PC-9 (cell line): ENCODE data around the gene ZNF358. TPM values are rescaled to one million over a fixed set of nuclear protein-coding genes. Genes with fewer than 3 reads are reported as not detected.

Source experiments
- BruUV-seq: library from RNA; stranded (reverse); fragments of 400-500 nt; replicated peaks from 2 replicates; lab custom pipeline; 2021; lab: Mats Ljungman, UMichigan
- CTCF ChIA-PET: fragments of 300-600 bp; sonication (Branson Sonifier 250); formaldehyde crosslinking; loops from one replicate; lab custom pipeline; 2022; ENCODE audit warnings: antibody characterized with exemption; lab: Charles Lee
- POLR2A ChIA-PET: fragments of 300-600 bp; sonication (Branson Sonifier 250); formaldehyde crosslinking; loops from one replicate; lab custom pipeline; 2022; ENCODE audit warnings: antibody characterized with exemption; ENCODE audit not compliant: unreplicated experiment; lab: Charles Lee
- DNase-seq, 2 experiments: peaks; one replicate each; pipeline versions ENCODE4 v3.0.0 to v3.0.0-alpha.2; 2015 to 2022; ENCODE audit warnings: mixed read lengths in 1 of 2
- H2AFZ ChIP-seq: fragments of 200-600 bp; sonication (generic); 2 replicates; pipeline ENCODE4 v1.8.1; 2017; ENCODE audit warnings: antibody characterized with exemption
- H3F3A ChIP-seq: fragments of 200-600 bp; sonication (generic); 2 replicates; pipeline ENCODE4 v1.8.1; 2017; ENCODE audit warnings: antibody characterized with exemption, mild to moderate bottlenecking, low read depth; ENCODE audit not compliant: insufficient read depth
- H3K27ac ChIP-seq: fragments of 200-600 bp; sonication (generic); 2 replicates; pipeline ENCODE4 v1.6.1; 2016; ENCODE audit warnings: mixed run types
- H3K27me3 ChIP-seq: fragments of 200-600 bp; sonication (generic); 2 replicates; pipeline ENCODE4 v1.6.1; 2016; ENCODE audit warnings: low read depth, mixed run types; ENCODE audit not compliant: insufficient read depth
- H3K36me3 ChIP-seq: fragments of 200-600 bp; sonication (generic); 2 replicates; pipeline ENCODE4 v1.6.1; 2016; ENCODE audit warnings: low read depth, mixed run types
- H3K4me1 ChIP-seq: fragments of 200-600 bp; sonication (generic); replicated peaks from 2 replicates; pipeline ENCODE4 v1.6.1; 2016; ENCODE audit warnings: mixed run types; ENCODE audit not compliant: insufficient read depth
- H3K4me2 ChIP-seq: fragments of 200-600 bp; sonication (generic); 2 replicates; pipeline ENCODE4 v1.6.1; 2017; ENCODE audit warnings: mixed run types
- H3K4me3 ChIP-seq: fragments of 200-600 bp; sonication (generic); 2 replicates; pipeline ENCODE4 v1.6.1; 2016; ENCODE audit warnings: mixed run types
- H3K79me2 ChIP-seq: fragments of 200-600 bp; sonication (generic); 2 replicates; pipeline ENCODE4 v1.6.1; 2017; ENCODE audit warnings: low read depth, mixed run types
- H3K9me2 ChIP-seq: fragments of 200-600 bp; sonication (generic); 2 replicates; pipeline ENCODE4 v1.8.1; 2017; ENCODE audit warnings: mild to moderate bottlenecking; ENCODE audit not compliant: insufficient read depth
- H3K9me3 ChIP-seq: fragments of 200-600 bp; sonication (generic); 2 replicates; pipeline ENCODE4 v1.8.1; 2016; ENCODE audit warnings: low read depth; ENCODE audit not compliant: insufficient read depth
- H4K20me1 ChIP-seq: fragments of 200-600 bp; sonication (generic); 2 replicates; pipeline ENCODE4 v1.8.1; 2017; ENCODE audit not compliant: insufficient read depth
- CTCF ChIP-seq: fragments of 200-600 bp; sonication (generic); conservative IDR thresholded peaks from 2 replicates; pipeline ENCODE4 v1.6.1; 2017; ENCODE audit warnings: mixed run types, antibody characterized with exemption, mild to moderate bottlenecking, moderate library complexity
- EZH2 ChIP-seq: fragments of 200-600 bp; sonication (generic); IDR thresholded peaks from 2 replicates; pipeline ENCODE4 v1.8.0; 2017; ENCODE audit warnings: antibody characterized with exemption, low read depth
- intact Hi-C: fragments of 100-400 bp; cut with micrococcal nuclease; formaldehyde crosslinking; loops from one replicate; pipeline ENCODE4 v1.10.0; 2022; ENCODE audit not compliant: unreplicated experiment
- total RNA-seq: library from RNA; stranded (reverse); gene quantifications from 2 replicates; pipeline ENCODE4 v1.2.3, GENCODE V29; 2021

ZNF358 gene
- total RNA-seq, 1 experiment from 2014 or later: 60.7 TPM

GRCh38 chr19:7483720-7484201, 32.1 kb upstream of the ZNF358 start:
- TF ChIP-seq EZH2 (no peak), CTCF (no peak)
- peak overlapping the region; percentile 70 for H3K4me2 ChIP-seq

GRCh38 chr19:7486923-7487322, 29.0 kb upstream of the ZNF358 start:
- no peaks in the 10 kb centered on the region for H4K20me1 ChIP-seq
- peaks cover 41% of the 10 kb centered on the region for H3K4me1 ChIP-seq
- ChIA-PET CTCF (interaction anchor here (0.6 kb wide), 1 partner anchor 37 kb away, joined by 3 read pairs; no protein-coding TSS in a partner anchor), POLR2A (no interaction called here)
- no peaks in the 10 kb centered on the region for H3K9me3 ChIP-seq
- H3K36me3 ChIP-seq: no peaks in the 10 kb centered on the region
- H3K27me3 ChIP-seq: no peaks in the 10 kb centered on the region
- H2AFZ ChIP-seq: no peak overlapping the region
- no peak overlapping the region for H3K4me2 ChIP-seq
- no peaks in the 10 kb centered on the region for H3K9me2 ChIP-seq
- intact Hi-C loops: no loop called here
- DNase-seq: no peak
- TF ChIP-seq CTCF: no peak
- TF ChIP-seq EZH2: no peak
- H3K27ac ChIP-seq: no peak overlapping the region
- peaks cover 35% of the 10 kb centered on the region; the same call in 1 of the 2 replicates for H3F3A ChIP-seq
- peaks cover 7% of the 10 kb centered on the region for H3K79me2 ChIP-seq
- H3K4me3 ChIP-seq: no peak overlapping the region
- BruUV-seq: no TSS peak

More at GRCh38 chr19:7483720-7484201, 32.1 kb upstream of the ZNF358 start:
- Histone ChIP-seq H3K27ac (peak overlapping the region; percentile 46; the same call in 1 of the 2 replicates), H3K9me2 (no peaks in the 10 kb centered on the region), H3K9me3 (no peaks in the 10 kb centered on the region), H3K79me2 (peaks cover 7% of the 10 kb centered on the region), H3K27me3 (no peaks in the 10 kb centered on the region), H3K4me3 (no peak overlapping the region), H2AFZ (no peak overlapping the region), H3F3A (peaks cover 40% of the 10 kb centered on the region; the same call in 1 of the 2 replicates), H4K20me1 (no peaks in the 10 kb centered on the region), H3K36me3 (no peaks in the 10 kb centered on the region), H3K4me1 (peaks cover 47% of the 10 kb centered on the region)
- DNase-seq: no peak
- CTCF ChIA-PET: interaction anchor here (0.7 kb wide), 1 partner anchor 102 kb away, joined by 3 read pairs; no protein-coding TSS in a partner anchor
- no TSS peak for BruUV-seq
- POLR2A ChIA-PET: no interaction called here
- intact Hi-C loops: no loop called here

GRCh38 chr19:7488736-7489353, 27.1 kb upstream of the ZNF358 start, which contains the start of gene PEX11G:
TSS of gene PEX11G (minus strand) at chr19:7489035. CDS start at chr19:7489010, 25 bp downstream.
- Histone ChIP-seq H3F3A (peaks cover 36% of the 10 kb centered on the region), H2AFZ (peak within 1 kb of the TSS; percentile 97), H3K9me2 (no peaks in the 10 kb centered on the region), H3K4me3 (peak within 1 kb of the TSS; percentile 80), H4K20me1 (no peaks in the 10 kb centered on the region), H3K79me2 (peaks cover 7% of the 10 kb centered on the region), H3K36me3 (no peaks in the 10 kb centered on the region), H3K4me2 (peak within 1 kb of the TSS; percentile 95), H3K9me3 (no peaks in the 10 kb centered on the region), H3K27ac (peak within 1 kb of the TSS; percentile 56), H3K27me3 (no peaks in the 10 kb centered on the region), H3K4me1 (peaks cover 43% of the 10 kb centered on the region)
- intact Hi-C loops: no loop called here
- CTCF ChIA-PET: no interaction called here
- TF ChIP-seq EZH2: no peak
- no peak for TF ChIP-seq CTCF
- no TSS peak for BruUV-seq
- POLR2A ChIA-PET: no interaction called here
- DNase-seq: peak; percentile 74 to 93
